Measurements from ENCODE around the gene CDK13. TPM values are rescaled to one million over a fixed set of nuclear protein-coding genes. Genes with fewer than 3 reads are reported as not detected.

The CDK13 gene
- total RNA-seq, 2 donors from 2014 or later, result 56.7 to 91.6 TPM

- peak overlapping the region; percentile 88 to 90 for H3K4me3 ChIP-seq
- no peaks in the 10 kb centered on the region for H3K27me3 ChIP-seq (replicated peaks; ENCODE audit: insufficient read depth)
- intact Hi-C loops (cut with DNase I), result no loop called here
- no peaks in the 10 kb centered on the region for H3K4me1 ChIP-seq (replicated peaks)
- WGBS, result 6% methylated on average over 2 of the region's 2 CpGs
- TF ChIP-seq POLR2A (IDR thresholded peaks at IDR 0.05), result no peak
- TF ChIP-seq, protein P1, sequence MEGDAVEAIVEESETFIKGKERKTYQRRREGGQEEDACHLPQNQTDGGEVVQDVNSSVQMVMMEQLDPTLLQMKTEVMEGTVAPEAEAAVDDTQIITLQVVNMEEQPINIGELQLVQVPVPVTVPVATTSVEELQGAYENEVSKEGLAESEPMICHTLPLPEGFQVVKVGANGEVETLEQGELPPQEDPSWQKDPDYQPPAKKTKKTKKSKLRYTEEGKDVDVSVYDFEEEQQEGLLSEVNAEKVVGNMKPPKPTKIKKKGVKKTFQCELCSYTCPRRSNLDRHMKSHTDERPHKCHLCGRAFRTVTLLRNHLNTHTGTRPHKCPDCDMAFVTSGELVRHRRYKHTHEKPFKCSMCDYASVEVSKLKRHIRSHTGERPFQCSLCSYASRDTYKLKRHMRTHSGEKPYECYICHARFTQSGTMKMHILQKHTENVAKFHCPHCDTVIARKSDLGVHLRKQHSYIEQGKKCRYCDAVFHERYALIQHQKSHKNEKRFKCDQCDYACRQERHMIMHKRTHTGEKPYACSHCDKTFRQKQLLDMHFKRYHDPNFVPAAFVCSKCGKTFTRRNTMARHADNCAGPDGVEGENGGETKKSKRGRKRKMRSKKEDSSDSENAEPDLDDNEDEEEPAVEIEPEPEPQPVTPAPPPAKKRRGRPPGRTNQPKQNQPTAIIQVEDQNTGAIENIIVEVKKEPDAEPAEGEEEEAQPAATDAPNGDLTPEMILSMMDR (IDR thresholded peaks at IDR 0.05), result no peak
- no peak for TF ChIP-seq POLR2AphosphoS5 (IDR thresholded peaks at IDR 0.05)
- H3K27ac ChIP-seq, result peak overlapping the region; percentile 99
- DNase-seq (ENCODE audit: low spot score), result no peak
- no peaks in the 10 kb centered on the region for H3K9me3 ChIP-seq
- no peaks in the 10 kb centered on the region for H3K36me3 ChIP-seq
Observed at GRCh38 chr7:39952374-39952773, 2.3 kb downstream of the CDK13 start.

GRCh38 chr7:39952803-39953202, 2.7 kb downstream of the CDK13 start:
- no peaks in the 10 kb centered on the region for H3K27me3 ChIP-seq (replicated peaks; ENCODE audit: insufficient read depth)
- no peak overlapping the region for H3K27ac ChIP-seq
- intact Hi-C loops (cut with DNase I), result no loop called here
- H3K36me3 ChIP-seq, result no peaks in the 10 kb centered on the region
- DNase-seq (ENCODE audit: low spot score), result no peak
- H3K4me3 ChIP-seq, result peak overlapping the region; percentile 88 to 90
- TF ChIP-seq POLR2A (IDR thresholded peaks at IDR 0.05), result no peak
- no peaks in the 10 kb centered on the region for H3K9me3 ChIP-seq
- 6% methylated on average over 3 of the region's 3 CpGs for WGBS
- no peaks in the 10 kb centered on the region for H3K4me1 ChIP-seq (replicated peaks)

GRCh38 chr7:39954694-39955093, 4.6 kb downstream of the CDK13 start:
- WGBS, result 89% methylated on average over 4 of the region's 4 CpGs
- H3K9me3 ChIP-seq, result no peaks in the 10 kb centered on the region
- TF ChIP-seq POLR2AphosphoS5 (IDR thresholded peaks at IDR 0.05) (no peak), POLR2A (IDR thresholded peaks at IDR 0.05) (no peak)
- TF ChIP-seq, protein P1 (IDR thresholded peaks at IDR 0.05), result no peak
- H3K27ac ChIP-seq, result no peak overlapping the region
- H3K4me3 ChIP-seq, result no peak overlapping the region
- H3K36me3 ChIP-seq, result no peaks in the 10 kb centered on the region
- intact Hi-C loops (cut with DNase I), result no loop called here
- H3K4me1 ChIP-seq (replicated peaks), result no peaks in the 10 kb centered on the region
- no peak for DNase-seq (ENCODE audit: low spot score)
- no peaks in the 10 kb centered on the region for H3K27me3 ChIP-seq (replicated peaks; ENCODE audit: insufficient read depth)

DNA sequence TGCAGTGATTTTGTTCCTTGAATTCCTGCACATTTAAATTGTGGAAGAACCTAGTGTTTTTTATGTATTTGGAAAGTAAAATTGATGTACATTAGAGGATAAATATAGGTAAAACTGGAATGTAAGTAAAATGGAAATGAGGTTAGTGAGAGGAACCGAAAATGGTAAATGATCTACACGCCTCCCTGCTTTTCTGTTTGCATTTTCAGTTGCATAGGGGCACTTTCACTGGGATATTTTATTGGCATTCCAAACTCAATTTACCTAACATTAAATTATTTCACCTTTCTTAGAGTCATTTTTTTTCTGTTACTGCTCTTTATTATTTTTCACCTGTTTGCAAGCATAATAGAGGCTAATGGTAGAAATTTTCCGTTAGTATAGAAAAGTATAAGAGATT, 8.0 kb downstream of the CDK13 start:
- no peaks in the 10 kb centered on the region for H3K27me3 ChIP-seq (replicated peaks; ENCODE audit: insufficient read depth)
- H3K4me1 ChIP-seq (replicated peaks), result no peaks in the 10 kb centered on the region
- no peak for TF ChIP-seq POLR2AphosphoS5 (IDR thresholded peaks at IDR 0.05)
- H3K4me3 ChIP-seq, result no peak overlapping the region
- 74% methylated on average over 3 of the region's 3 CpGs for WGBS
- H3K36me3 ChIP-seq, result no peaks in the 10 kb centered on the region
- no peaks in the 10 kb centered on the region for H3K9me3 ChIP-seq
- no peak for DNase-seq (ENCODE audit: low spot score)
- intact Hi-C loops (cut with DNase I), result no loop called here
- H3K27ac ChIP-seq, result no peak overlapping the region

DNA sequence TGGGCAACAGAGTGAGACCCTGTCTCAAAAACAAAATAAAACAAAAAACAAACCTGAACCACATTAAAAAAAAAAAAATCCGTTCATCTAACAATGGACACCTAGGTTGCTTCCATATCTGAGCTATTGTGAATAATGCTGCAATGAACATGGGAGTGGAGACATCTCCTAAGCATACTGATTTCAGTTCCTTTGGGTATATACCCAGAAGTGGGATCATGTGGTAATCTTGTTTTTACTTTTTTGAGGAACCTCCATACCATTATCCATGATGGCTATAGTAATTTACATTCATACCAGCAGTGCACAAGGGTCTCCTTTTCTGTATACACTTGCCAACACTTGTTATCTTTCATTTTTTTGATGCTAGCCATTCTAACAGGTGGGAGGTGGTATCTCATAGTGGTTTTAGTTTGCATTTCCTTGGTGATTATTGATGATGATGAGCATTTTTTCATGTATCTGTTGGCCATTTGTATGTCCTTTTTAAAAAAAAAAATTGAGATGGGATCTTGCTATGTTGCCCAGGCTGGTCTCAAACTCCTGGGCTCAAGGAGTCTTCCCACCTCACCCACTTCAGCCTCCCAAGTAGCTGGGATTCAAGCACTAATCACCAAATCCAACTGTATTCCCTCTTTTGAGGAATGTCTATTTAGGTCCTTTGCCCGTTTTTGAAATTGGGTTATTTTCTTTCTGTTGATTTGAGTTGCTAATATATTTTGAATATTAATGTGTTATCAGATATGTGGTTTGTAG, 17.5 kb downstream of the CDK13 start:
- H3K27me3 ChIP-seq (replicated peaks; ENCODE audit: insufficient read depth), result no peaks in the 10 kb centered on the region
- 87% methylated on average over 2 of the region's 2 CpGs for WGBS
- DNase-seq (ENCODE audit: low spot score), result no peak
- intact Hi-C loops (cut with DNase I), result no loop called here
- no peaks in the 10 kb centered on the region for H3K9me3 ChIP-seq
- H3K27ac ChIP-seq, result no peak overlapping the region
- no peak overlapping the region for H3K4me3 ChIP-seq
- TF ChIP-seq POLR2AphosphoS5 (IDR thresholded peaks at IDR 0.05), result no peak
- no peak for TF ChIP-seq POLR2A (IDR thresholded peaks at IDR 0.05)
- TF ChIP-seq, protein P1 (IDR thresholded peaks at IDR 0.05), result no peak
- no peaks in the 10 kb centered on the region for H3K36me3 ChIP-seq
- H3K4me1 ChIP-seq (replicated peaks), result no peaks in the 10 kb centered on the region

- Histone ChIP-seq H3K27ac (no peak overlapping the region), H3K4me1 (replicated peaks) (no peaks in the 10 kb centered on the region), H3K36me3 (no peaks in the 10 kb centered on the region), H3K9me3 (no peaks in the 10 kb centered on the region), H3K27me3 (replicated peaks; ENCODE audit: insufficient read depth) (no peaks in the 10 kb centered on the region), H3K4me3 (no peak overlapping the region)
- no peak for TF ChIP-seq POLR2A (IDR thresholded peaks at IDR 0.05)
- TF ChIP-seq, protein P1 (IDR thresholded peaks at IDR 0.05), result no peak
- TF ChIP-seq POLR2AphosphoS5 (IDR thresholded peaks at IDR 0.05), result no peak
- 89% methylated on average over 1 of the region's 1 CpG for WGBS
- no peak for DNase-seq (ENCODE audit: low spot score)
- intact Hi-C loops (cut with DNase I), result no loop called here
Observed at GRCh38 chr7:39969431-39969830, 19.4 kb downstream of the CDK13 start.
